ENCODE data around the gene ANKRD37.
A peak's percentile ranks its signal among the peaks of the same experiment; 100 is the strongest.

Gene ANKRD37

DNA sequence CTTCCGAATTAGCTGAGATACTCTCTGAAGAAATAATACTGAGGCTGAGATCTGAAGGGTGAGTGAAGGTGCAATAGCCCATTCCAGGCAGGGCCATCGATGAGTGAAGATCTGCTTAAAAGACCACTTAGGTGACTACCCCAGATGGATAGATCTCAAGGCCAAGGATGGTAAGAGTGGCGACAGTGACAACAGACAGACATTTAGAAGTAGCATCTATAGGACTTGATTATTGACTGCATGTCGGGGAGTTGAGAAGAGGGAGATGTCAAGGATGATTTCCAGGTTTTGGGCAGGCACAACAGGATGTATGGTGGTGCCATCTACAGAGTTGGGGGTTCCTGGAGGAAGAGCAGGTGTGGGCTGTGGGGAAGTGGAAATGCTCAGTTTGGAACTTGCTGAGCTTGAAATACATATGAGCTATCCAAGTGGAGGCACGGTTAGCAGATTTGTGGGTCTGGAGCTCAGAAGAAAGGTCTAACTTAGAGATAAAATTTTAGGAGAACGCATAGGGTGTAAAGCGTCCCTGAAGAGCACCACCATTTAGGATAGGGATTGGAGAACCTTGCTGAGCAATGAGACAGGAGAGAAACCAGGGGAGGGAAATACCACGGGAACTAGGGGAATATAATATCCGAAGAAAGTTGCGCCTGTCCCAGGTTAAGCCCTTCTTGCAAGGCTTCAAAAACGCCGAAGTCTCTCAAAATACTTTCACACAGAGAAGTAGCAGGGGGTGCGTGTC, 28.4 kb downstream of the ANKRD37 start:
- DNase-seq = peak; percentile 20 to 25

DNA sequence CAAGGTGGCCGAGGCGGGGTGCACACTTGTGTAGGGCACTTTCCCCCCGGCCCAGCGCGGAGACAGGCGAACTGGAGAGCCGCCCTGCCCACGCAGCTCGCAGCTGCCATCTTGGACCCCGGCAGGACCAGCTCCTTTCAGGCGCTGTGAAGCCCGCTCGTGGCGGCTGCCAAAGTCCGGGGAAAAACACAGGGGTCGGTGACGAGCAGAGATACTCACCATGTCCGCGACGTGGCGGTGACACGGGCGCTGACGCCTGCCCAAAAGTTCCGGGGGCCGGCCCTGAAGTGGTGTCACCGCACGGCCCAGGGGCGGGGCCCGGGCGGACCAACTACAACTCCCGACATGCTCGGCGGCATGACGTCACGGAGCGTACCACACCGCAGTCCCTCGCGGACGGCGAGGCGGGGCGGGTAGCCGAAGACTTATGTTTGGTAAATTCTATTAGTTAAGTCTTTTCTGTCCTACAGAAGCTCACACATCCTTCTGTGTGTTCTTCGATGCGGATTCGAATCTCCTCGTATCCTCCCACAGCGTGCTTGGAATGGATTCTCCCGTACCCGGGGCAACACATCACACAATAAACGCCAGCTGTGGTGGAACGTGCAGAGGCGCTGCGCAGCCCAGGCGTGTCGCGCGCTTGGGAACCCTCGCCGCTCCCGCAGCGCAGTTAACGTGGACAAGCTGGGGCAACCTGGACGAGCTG, 29.2 kb downstream of the ANKRD37 start, which contains the start of gene UFSP2:
Gene UFSP2 (minus strand): TSS at position 318 of the 706 bp plus-strand sequence. CDS start 96 bp downstream, at position 222.
- peak; percentile 93 to 95 for DNase-seq

DNA sequence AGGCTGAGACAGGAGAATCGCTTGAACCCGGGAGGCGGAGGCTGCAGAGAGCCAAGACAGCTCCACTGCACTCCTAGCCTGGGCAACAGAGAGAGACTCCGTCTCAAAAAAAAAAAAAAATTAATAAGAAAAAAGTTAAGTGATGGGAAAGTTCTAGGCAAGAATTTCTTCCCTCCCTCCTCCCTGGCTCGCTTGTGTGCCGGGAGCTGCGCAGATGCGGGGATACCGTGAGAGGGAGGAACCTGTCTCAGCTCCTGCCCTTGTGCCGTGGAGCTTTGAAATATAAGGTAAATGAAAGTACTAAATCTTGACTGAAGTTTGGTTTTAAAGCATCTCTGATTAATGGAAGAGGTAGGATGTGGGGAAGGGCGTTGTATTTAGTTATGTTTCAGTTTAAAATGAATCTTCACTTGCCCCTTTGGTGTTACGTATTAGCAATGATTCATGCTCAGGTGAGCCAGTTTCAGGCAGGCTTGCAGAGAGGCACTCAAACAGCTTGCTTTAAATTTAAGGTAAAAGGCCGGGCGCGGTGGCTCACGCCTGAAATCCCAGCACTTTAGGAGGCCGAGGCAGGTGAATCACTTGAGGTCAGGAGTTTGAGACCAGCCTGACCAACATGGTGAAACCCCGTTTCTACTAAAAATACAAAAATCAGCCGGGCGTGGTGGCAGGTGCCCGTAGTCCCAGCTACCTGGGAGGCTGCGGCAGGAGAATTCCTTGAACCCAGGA, 30.5 kb downstream of the ANKRD37 start:
- no peak for DNase-seq

DNA sequence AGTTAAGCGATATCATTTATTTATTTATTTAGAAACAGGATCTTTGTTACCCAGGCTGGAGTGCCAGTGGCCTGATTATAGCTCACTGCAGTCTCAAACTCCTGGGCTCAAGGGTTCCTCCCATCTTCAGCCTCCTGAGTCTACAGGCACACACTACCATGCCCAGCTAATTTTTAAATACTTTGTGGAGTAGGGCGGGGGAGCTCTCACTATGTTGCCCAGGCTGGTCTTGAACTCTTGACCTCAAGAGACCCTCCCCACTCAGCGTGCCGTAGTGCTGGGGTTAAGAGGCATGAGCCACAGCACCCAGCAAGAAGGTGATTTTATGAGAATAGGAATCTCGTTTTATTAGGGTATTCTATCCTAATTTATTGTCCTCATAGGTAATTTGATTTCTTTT, 33.0 kb downstream of the ANKRD37 start:
- no peak for DNase-seq

DNA sequence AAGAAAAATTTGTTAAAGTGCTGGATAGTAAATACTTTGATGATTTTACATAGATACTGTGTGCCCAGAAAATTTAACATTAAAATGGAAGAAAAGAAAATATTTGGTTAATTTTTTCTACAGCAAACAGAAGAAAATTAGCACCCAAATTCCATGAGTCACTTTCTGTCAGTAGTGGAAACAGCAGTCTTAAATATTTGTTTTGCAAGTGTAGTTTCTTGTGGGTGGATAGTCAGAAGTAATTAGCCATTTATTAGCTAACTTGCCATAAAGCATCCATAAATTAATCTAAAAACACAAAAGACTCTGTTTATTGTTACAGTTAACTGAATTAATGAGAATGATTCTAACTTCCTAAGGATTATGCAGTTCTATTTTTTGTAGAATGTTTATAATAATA, 38.8 kb downstream of the ANKRD37 start:
- DNase-seq = no peak

DNA sequence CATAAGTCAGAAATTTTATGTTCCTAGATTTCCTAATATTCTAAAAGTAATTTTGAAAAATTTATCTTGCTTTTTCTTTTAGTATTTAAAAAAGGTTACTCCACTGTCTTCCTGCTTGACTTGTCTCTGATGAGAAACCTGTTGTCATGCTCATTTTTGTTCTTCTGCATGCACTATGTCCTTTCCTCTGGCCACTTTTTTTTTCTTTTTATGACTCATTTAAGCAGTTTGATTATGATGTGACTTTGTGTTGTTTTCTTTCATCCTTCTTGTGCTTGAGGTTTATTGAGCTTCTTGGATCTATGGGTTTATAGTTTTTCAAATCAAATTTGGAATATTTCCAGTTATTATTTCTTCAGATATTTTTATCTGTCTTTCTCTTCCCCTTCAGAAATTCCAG, 41.2 kb downstream of the ANKRD37 start:
- no peak for DNase-seq

DNA sequence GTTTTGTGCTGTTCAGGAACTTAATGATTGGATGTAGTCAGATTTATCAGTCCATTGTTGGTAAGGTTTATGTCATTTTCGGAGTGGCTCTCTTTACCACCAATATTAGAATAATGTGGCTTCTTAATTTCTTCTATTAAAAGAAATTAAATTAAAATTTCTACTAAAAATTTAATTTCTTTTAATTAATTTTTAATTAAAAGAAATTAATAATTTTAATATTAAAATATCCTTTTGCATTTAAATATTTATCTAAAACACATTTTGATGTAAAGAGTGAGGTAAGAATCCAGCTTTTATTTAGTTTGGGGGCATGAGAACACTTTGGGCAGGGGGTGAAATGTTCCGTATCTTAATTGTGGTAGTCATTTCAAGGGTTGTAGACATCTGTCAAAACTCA, 44.8 kb downstream of the ANKRD37 start:
- DNase-seq = no peak

DNA sequence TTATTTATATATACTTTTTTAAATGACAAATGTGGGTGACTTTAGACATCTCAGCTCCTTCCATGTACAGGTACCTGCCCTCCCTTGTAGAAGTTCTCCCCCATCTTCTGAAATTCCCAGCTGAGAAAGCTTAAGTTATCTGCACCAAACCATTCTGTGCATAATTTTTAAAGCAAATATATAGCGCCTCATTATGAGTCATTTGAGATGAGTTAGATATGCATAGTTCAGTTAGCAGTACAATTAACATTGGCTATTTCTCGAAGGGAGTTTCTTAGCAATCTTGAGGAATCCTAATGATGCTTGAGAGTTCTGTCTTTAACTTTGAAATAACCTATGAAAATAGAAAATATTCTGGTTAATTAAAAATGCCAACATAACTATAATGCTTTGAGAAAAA, 48.6 kb downstream of the ANKRD37 start:
- DNase-seq = no peak

Measured in activated T-cell treated with anti-CD3 and anti-CD28 coated beads, Interleukin-2, amount 50 U/mL, for 48 hours (primary cell).